PC-9 (cell line): ENCODE results near the gene HIPK4.

Experiments
- CTCF ChIP-seq: fragments of 200-600 bp; sonication (generic); conservative IDR thresholded peaks from 2 replicates; pipeline ENCODE4 v1.6.1; 2017; ENCODE audit warnings: mixed run types, antibody characterized with exemption, mild to moderate bottlenecking, moderate library complexity
- EZH2 ChIP-seq: fragments of 200-600 bp; sonication (generic); IDR thresholded peaks from 2 replicates; pipeline ENCODE4 v1.8.0; 2017; ENCODE audit warnings: antibody characterized with exemption, low read depth

GRCh38 chr19:40418040-40418439, 28.1 kb upstream of the HIPK4 start:
- TF ChIP-seq CTCF (no peak), EZH2 (no peak)
